ENCODE results near the gene CHRM1.

The CHRM1 gene

GRCh38 chr11:62880803-62881578, 40.2 kb downstream of the CHRM1 start, which contains the start of gene SLC3A2:
Gene SLC3A2, plus strand, starts transcription at chr11:62880896. Its CDS starts 128 bp downstream, at chr11:62881024.
- peaks cover 31% of the 10 kb centered on the region for H3K36me3 ChIP-seq (replicated peaks; ENCODE audit: insufficient read depth, low read length)
- no peaks in the 10 kb centered on the region for H3K9me2 ChIP-seq (replicated peaks; ENCODE audit: insufficient read depth, low read length)
- peaks cover 63% of the 10 kb centered on the region for H3K79me2 ChIP-seq (ENCODE audit: low read length)
- TF ChIP-seq CTCF (IDR thresholded peaks at IDR 0.05; ENCODE audit: low read length): peak; percentile 68
- no peak for TF ChIP-seq EZH2phosphoT487 (IDR thresholded peaks at IDR 0.05; ENCODE audit: low read length)
- H3K9ac ChIP-seq (ENCODE audit: low read length): peak within 1 kb of the TSS; percentile 98
- H3K27ac ChIP-seq (ENCODE audit: low read length): peak within 1 kb of the TSS; percentile 98
- H3K9me3 ChIP-seq (replicated peaks; ENCODE audit: insufficient read depth, low read length): no peaks in the 10 kb centered on the region
- peak; percentile 93 for DNase-seq
- peak within 1 kb of the TSS; percentile 99 for H3K4me3 ChIP-seq (ENCODE audit: low read length)
- H3K27me3 ChIP-seq (replicated peaks; ENCODE audit: insufficient read depth, low read length): no peaks in the 10 kb centered on the region
- H3F3A ChIP-seq (ENCODE audit: insufficient read depth, low read length): peaks cover 50% of the 10 kb centered on the region
- peak within 1 kb of the TSS; percentile 84 for H3K4me2 ChIP-seq (ENCODE audit: low read depth, low read length)
- H3K4me1 ChIP-seq (ENCODE audit: low read length): peaks cover 21% of the 10 kb centered on the region
- peaks cover 16% of the 10 kb centered on the region for H4K20me1 ChIP-seq (ENCODE audit: insufficient read depth, low read length)
- H2AFZ ChIP-seq (ENCODE audit: low read length): peak within 1 kb of the TSS; percentile 65

- H3K9ac ChIP-seq (ENCODE audit: low read length): peak overlapping the region; percentile 98; the same call in 1 of the 2 replicates
- peaks cover 26% of the 10 kb centered on the region for H3K36me3 ChIP-seq (replicated peaks; ENCODE audit: insufficient read depth, low read length)
- H3K4me1 ChIP-seq (ENCODE audit: low read length): peaks cover 21% of the 10 kb centered on the region
- H3K4me3 ChIP-seq (ENCODE audit: low read length): peak overlapping the region; percentile 99
- H3K27me3 ChIP-seq (replicated peaks; ENCODE audit: insufficient read depth, low read length): no peaks in the 10 kb centered on the region
- H3F3A ChIP-seq (ENCODE audit: insufficient read depth, low read length): peaks cover 44% of the 10 kb centered on the region
- no peaks in the 10 kb centered on the region for H3K9me3 ChIP-seq (replicated peaks; ENCODE audit: insufficient read depth, low read length)
- no peak for DNase-seq
- no peaks in the 10 kb centered on the region for H3K9me2 ChIP-seq (replicated peaks; ENCODE audit: insufficient read depth, low read length)
- H3K27ac ChIP-seq (ENCODE audit: low read length): peak overlapping the region; percentile 98; the same call in 1 of the 2 replicates
- peak overlapping the region; percentile 47 for H2AFZ ChIP-seq (ENCODE audit: low read length)
- TF ChIP-seq CTCF (IDR thresholded peaks at IDR 0.05; ENCODE audit: low read length) (no peak), EZH2phosphoT487 (IDR thresholded peaks at IDR 0.05; ENCODE audit: low read length) (no peak), EZH2 (optimal IDR thresholded peaks at IDR 0.05; ENCODE audit: low read depth, low read length) (no peak)
- peaks cover 11% of the 10 kb centered on the region for H4K20me1 ChIP-seq (ENCODE audit: insufficient read depth, low read length)
- peak overlapping the region; percentile 84 for H3K4me2 ChIP-seq (ENCODE audit: low read depth, low read length)
- H3K79me2 ChIP-seq (ENCODE audit: low read length): peaks cover 57% of the 10 kb centered on the region
Measured at GRCh38 chr11:62880231-62880802, 40.8 kb downstream of the CHRM1 start.

GRCh38 chr11:62879235-62879978, 41.8 kb downstream of the CHRM1 start:
- H3K4me3 ChIP-seq (ENCODE audit: low read length): no peak overlapping the region
- no peaks in the 10 kb centered on the region for H3K9me2 ChIP-seq (replicated peaks; ENCODE audit: insufficient read depth, low read length)
- peaks cover 7% of the 10 kb centered on the region for H4K20me1 ChIP-seq (ENCODE audit: insufficient read depth, low read length)
- peaks cover 40% of the 10 kb centered on the region for H3F3A ChIP-seq (ENCODE audit: insufficient read depth, low read length)
- peaks cover 48% of the 10 kb centered on the region for H3K79me2 ChIP-seq (ENCODE audit: low read length)
- peak overlapping the region; percentile 98; the same call in 1 of the 2 replicates for H3K9ac ChIP-seq (ENCODE audit: low read length)
- no peaks in the 10 kb centered on the region for H3K9me3 ChIP-seq (replicated peaks; ENCODE audit: insufficient read depth, low read length)
- no peak overlapping the region; the same call in 1 of the 2 replicates for H3K27ac ChIP-seq (ENCODE audit: low read length)
- no peak overlapping the region for H2AFZ ChIP-seq (ENCODE audit: low read length)
- H3K36me3 ChIP-seq (replicated peaks; ENCODE audit: insufficient read depth, low read length): peaks cover 22% of the 10 kb centered on the region
- DNase-seq: no peak
- H3K4me2 ChIP-seq (ENCODE audit: low read depth, low read length): peak overlapping the region; percentile 84; the same call in 1 of the 2 replicates
- H3K4me1 ChIP-seq (ENCODE audit: low read length): peaks cover 21% of the 10 kb centered on the region
- H3K27me3 ChIP-seq (replicated peaks; ENCODE audit: insufficient read depth, low read length): no peaks in the 10 kb centered on the region
- TF ChIP-seq EZH2 (optimal IDR thresholded peaks at IDR 0.05; ENCODE audit: low read depth, low read length) (no peak), EZH2phosphoT487 (IDR thresholded peaks at IDR 0.05; ENCODE audit: low read length) (no peak), CTCF (IDR thresholded peaks at IDR 0.05; ENCODE audit: low read length) (no peak)
